ENCODE data around the gene SLC44A4.
"Not testable (repeated sequence)": the region's sequence is repeated elsewhere in the genome, so short reads cannot be mapped to it uniquely, and the experiment has no call there.

Gene SLC44A4

DNA sequence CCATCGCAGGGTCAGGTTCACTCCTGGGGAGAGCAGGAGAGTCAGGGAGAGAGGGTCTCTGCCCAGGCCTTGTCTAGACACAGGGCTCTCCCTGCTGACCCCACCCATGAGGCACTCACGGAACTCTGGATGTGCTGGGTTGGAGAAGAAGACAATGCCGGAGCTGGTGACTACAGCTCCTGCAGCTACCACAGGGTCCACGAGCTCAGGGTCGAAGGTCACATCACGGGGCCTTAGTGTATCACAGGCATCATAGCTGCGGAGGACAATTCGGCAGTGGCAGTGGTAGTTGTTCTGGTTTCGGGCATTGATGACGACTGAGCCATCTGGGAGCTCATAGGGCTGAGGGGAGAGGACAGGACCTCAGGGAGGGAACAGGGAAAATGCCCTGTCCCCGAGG lies 18.9 kb downstream of the SLC44A4 start:
- no peak for DNase-seq (ENCODE audit: low read depth, low spot score)

- no peak for DNase-seq (ENCODE audit: low read depth, low spot score)
Observed at GRCh38 chr6:31858707-31859106, 20.1 kb downstream of the SLC44A4 start.

DNA sequence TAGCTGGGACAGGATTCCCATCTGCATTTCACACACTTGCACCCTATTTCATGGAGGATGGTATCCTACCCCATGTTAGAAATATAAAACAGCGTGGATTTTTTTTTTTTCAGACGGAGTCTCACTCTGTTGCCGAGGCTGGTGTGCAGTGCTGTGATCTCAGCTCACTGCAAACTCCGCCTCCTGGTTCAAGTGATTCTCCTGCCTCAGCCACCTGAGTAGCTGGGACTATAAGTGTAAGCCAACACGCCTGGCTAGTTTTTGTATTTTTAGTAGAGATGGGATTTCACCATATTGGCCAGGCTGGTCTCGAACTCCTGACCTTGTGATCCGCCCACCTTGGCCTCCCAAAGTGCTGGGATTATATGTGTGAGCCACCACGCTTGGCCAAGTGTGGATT lies 21.0 kb downstream of the SLC44A4 start:
- not testable (repeated sequence) for DNase-seq (ENCODE audit: low read depth, low spot score)

GRCh38 chr6:31851980-31852718 lies 26.6 kb downstream of the SLC44A4 start:
- not testable (repeated sequence) for DNase-seq (ENCODE audit: low read depth, low spot score)

DNA sequence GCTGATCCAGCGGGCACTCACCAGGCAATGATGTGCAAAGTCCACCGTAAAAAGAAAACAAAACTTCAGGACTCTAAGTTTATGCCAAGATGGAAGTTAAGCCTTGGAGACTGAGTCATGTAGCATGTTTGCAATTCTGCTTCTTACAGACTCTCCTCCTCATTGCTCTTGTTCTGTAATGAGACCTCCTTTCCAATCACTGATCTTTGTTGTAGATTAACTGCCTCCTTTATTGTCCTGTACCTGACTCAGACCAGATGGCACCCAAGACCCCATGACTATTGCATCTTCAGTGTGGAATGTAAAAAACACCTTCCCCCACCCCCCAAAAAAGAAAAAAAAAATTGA lies 27.3 kb downstream of the SLC44A4 start:
- DNase-seq (ENCODE audit: low read depth, low spot score): no peak

DNA sequence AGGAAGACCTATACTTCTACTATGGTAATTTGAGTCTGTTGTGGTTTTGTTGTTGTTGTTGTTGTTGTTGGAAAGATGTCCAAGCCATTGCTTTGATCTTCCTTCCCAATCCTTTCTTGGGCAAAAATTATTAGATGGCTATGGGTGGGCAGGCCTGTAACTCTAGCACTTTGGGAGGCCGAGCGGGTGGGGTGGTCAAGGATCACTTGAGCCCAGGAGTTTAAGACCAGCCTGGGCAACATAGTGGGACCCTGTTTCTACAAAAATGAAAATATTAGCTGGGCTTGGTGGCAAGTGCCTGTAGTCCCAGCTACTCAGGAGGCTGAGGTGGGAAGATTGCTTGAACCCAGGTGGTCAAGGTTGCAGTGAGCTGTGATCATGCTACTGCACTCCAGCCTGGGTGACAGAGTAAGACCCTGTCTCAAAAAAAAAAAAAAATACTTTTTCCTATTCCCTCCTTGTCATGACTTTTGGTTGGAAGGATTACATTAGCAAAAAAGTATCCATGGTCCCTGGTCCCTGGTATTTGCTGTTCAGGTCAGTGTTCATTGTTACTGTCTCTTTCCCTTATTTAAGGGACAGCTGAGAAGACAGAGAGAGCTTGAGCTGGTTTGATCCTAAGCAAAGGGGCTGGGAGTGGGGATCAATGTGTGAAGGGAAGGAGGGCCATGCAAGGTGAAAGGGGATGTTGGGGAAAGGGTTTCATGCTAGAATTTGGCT lies 27.9 kb downstream of the SLC44A4 start:
- DNase-seq (ENCODE audit: low read depth, low spot score): no peak

DNA sequence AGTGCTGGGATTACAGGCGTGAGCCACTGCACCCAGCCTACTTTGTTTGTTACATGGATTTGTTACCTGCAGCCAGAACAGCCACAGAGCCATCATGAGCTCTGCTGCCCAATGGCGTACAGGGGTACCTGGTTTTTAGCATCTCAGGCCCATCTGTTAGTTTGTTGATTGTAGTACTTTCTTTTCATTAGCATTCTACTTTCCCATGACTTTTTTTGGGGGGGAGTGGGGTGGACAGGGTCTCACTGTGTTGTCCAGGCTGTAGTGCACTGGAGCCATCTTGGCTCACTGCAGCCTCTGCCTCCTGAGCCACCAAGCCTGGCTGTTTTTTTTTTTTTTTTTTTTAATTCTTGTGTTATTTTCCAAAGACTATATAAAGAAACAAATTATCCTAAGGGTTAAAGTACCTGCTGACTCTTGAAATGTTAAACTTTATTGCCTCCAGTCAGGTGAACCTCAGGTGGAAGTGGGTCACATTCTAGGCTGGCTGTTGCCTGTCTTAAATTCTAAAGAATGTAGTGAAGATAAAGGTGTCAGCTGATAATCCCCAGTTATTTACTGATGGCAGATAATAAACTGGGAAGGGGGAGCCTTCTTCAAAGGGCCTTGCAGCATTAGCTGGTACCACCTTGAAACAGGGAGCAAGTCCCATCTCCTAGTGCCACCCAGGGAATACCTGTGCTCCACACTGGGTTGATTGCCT lies 31.4 kb downstream of the SLC44A4 start:
- DNase-seq (ENCODE audit: low read depth, low spot score): no peak

- DNase-seq (ENCODE audit: low read depth, low spot score): no peak
Observed at GRCh38 chr6:31844507-31844906, 34.3 kb downstream of the SLC44A4 start.

- DNase-seq (ENCODE audit: low read depth, low spot score): no peak
Observed at GRCh38 chr6:31842053-31842452, 36.7 kb downstream of the SLC44A4 start.

- DNase-seq (ENCODE audit: low read depth, low spot score): not testable (repeated sequence)
Observed at GRCh38 chr6:31839779-31840126, 39.0 kb downstream of the SLC44A4 start.

- no peak for DNase-seq (ENCODE audit: low read depth, low spot score)
Observed at GRCh38 chr6:31838968-31839367, 39.8 kb downstream of the SLC44A4 start.

DNA sequence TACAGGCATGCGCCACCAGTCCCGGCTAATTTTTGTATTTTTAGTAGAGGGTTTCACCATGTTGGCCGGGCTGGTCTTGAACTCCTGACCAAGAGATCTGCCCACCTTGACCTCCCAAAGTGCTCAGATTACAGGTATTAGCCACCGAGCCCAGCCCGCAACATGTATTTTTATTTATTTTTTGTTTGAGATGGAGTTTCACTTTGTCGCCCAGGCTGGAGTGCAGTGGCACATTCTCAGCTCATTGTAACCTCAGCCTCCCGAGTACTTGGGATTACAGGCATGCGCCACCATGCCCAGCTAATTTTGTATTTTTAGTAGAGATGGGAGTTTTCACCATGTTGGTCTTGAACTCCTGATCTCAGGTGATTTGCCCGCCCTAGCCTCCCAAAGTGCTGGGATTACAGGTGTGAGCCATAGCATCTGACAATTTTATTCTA lies 40.7 kb downstream of the SLC44A4 start:
- not testable (repeated sequence) for DNase-seq (ENCODE audit: low read depth, low spot score)

DNA sequence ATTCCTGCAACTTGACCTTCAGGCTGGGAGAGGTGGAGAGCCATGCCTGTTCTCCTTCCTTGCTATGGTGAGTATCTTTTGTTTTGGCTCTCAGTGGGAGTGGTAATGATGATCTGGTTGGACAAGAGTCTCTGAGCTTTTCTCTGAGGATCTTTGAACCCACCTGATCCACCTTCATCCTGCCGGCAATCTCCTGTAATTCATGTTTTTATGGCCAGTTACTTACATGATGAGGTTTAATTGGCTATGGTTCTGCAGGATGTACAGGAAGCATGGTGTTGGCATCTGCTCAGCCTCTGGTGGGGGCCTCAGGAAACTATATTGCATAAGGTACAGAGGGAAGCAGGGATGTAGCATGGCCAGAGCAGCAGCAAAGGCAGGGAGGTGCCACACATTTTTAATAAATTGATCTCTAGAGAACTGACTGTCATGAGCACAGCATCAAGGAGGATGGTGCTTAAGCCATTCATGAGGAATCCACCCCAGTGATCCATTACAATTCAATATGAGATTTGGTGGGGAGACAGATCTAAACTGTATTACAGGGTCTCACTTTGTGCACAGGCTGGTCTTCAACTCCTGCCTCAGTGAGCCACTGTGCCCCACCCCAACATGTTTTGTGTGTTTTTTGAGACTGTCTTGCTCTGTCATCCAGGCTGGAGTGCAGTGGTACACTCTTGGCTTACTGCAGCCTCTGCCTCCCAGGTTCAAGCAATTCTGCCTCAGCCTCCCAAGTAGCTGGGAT lies 41.3 kb downstream of the SLC44A4 start:
- no peak for DNase-seq (ENCODE audit: low read depth, low spot score)

DNA sequence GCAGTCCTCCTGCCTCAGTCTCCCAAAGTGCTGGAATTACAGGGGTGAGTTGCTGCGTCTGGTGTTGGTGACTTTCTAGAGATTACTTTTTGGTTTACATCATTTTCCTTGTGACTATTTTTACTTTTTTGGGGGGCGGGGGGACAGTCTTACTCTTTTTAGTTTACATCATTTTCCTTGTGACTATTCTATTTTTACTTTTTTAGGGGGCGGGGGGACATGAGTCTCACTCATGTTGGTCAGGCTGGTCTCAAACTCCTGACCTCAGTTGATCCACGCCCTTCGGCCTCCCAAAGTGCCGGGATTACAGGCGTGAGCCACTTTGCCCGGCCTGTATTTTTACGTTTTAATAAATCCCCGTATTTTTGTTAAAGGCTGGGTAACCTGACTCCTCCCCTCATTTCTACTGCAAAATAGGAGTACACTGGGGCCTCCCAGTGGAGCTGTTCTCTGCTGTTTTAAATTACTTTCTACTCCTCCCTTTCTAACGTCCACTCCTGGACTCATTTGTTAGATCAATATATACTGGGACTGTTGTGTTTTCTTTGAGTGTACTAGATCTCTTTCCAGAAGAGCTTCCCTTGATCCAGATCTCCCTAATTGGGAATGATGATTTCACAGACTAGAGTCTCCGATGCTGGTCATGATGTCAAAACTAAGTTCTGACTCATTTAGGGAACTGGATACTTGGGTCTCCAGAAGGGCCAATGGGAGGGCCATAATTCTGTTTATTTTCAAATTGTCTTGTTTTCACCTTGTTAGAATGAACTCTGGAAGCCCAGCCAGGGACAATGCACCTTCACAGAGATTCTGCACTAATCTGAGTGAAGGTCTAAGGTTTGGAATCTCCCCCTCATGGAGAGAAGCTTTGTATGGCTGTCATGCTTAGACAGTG lies 42.1 kb downstream of the SLC44A4 start:
- no peak for DNase-seq (ENCODE audit: low read depth, low spot score)

DNA sequence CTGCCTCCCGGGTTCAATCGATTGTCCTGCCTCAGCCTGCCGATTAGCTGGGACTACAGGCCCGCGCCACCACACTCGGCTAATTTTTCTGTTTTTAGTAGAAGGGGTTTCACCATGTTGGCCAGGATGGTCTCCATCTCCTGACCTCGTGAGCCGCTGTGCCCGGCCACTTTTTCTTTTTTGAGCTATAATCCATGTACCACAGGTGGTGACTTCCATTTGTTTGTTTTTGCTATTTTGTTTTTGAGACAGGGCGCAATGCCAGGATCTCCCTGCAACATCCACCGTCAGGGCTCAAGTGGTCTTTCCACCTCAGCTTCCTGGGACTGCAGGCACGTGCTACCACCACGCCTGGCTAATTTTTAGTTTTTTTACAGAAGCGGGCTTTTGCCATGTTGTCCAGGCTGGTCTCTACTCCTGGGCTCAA lies 42.7 kb downstream of the SLC44A4 start:
- DNase-seq (ENCODE audit: low read depth, low spot score): no peak

DNA sequence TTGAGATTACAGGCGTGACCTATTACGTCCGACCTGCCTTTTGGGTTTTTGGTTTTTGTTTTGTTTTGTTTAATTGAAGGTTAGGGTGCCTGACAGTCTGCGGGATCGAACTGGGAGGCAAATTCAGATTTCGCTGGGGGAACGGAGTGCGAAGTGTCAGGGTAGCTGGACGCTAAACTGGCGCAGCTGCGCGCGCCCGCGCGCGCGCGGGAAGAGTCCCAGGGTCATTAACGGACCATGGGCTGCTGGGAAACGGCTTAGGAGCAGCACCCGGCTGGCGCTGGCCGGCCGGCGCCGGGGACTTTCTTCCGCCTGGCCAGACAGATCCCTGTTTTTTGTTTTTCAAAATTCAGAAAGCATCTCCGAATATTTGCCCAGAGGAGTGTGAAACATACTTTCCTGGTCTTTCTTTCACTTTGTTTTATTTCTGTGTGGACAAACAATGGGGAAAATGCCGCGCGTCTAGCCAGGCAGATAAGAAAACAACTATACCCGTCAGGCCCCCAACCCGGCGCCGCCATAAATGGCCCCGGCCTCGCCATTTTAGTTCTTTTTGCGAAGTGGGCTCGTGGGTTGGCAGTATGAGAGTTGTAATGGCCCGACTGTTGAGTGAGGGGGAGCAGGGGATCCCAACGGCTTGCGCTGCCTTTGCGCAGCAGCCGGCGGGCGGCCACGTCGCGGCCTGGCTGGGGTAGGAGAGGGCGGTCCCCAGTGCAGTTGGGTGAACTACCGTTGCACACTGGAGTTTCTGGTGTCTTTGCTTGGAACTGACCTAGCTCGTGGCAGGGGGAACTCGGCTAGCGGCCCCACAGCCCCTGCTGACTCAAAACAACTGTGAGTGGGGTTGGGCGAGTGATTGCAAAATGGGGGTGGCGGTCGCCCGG lies 44.2 kb downstream of the SLC44A4 start:
- DNase-seq (ENCODE audit: low read depth, low spot score): peak; percentile 93

DNA sequence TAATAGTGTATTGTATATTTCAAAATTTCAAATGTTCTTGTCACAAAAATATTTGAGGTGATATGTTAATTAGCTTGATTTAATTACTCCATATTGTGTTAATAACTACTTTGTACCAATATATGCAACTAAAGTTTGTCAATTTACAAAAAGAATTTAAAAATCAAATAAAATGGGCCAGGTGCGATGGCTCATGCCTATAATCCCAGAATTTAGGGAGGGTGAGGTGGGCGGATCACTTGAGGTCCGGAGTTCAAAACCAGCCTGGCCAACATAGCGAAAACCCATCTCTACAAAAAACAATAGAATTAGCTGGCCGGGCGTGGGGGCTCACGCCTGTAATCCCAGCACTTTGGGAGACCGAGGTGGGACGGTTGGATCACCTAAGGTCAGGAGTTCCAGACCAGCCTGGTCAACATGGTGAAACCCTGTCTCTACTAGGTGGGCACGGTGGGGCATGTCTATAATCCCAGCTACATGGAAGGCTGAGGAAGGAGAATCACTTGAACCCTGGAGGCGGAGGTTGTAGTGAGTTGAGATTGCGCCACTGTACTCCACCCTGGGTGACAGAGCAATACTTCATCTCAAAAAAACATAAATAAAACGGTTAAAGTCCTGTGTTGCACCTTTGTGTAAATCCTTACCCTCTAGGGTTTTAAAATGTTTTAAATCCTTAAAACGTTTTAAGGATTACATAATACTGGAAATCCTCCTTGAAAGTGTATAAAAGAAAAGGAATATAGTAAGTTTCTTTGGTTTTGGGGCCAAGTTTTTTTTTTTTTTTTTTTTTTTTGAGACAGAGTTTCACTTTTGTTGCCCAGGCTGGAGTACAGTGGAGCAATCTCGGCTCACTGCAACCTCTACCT lies 47.2 kb downstream of the SLC44A4 start:
- no peak for DNase-seq (ENCODE audit: low read depth, low spot score)

- no peak for DNase-seq (ENCODE audit: low read depth, low spot score)
Observed at GRCh38 chr6:31830886-31831335, 47.9 kb downstream of the SLC44A4 start.

Measured in ELF-1 (cell line).